ENCODE results near the gene LCE7A. TPM values are rescaled to one million over a fixed set of nuclear protein-coding genes. Genes with fewer than 3 reads are reported as not detected.

The LCE7A gene
- total and polyA plus RNA-seq, 2 of the 4 experiments (the other 2 are of a cell fraction) = not detected

- H3K27ac ChIP-seq (ENCODE audit: insufficient read depth, low read length) = no peak within 1 kb of the TSS
- no CpG with 5 or more reads among the region's 4 CpGs for WGBS, 2 experiments (ENCODE audit: extremely low coverage in 2 of 2, insufficient read length in 1 of 2)
- in situ Hi-C loops (cut with MboI; ENCODE audit: low sequenced_read_pairs) = no loop called here
- TF ChIP-seq RCOR1 (IDR thresholded peaks at IDR 0.05; ENCODE audit: insufficient replicate concordance, low read length) (no peak), MXI1 (IDR thresholded peaks at IDR 0.05; ENCODE audit: borderline replicate concordance, low read depth, low read length) (no peak), FOS (IDR thresholded peaks at IDR 0.05; ENCODE audit: low read depth, low read length) (no peak), MAZ (IDR thresholded peaks at IDR 0.05; ENCODE audit: borderline replicate concordance, low read depth, low read length) (no peak), USF2 (IDR thresholded peaks at IDR 0.05; ENCODE audit: low read depth, low read length) (no peak), CHD1 (IDR thresholded peaks at IDR 0.05; ENCODE audit: low read depth, low read length) (no peak), NFE2L2 (IDR thresholded peaks at IDR 0.05; ENCODE audit: low read depth, low read length) (no peak), MAFK (IDR thresholded peaks at IDR 0.05; ENCODE audit: low read depth, low read length) (no peak), SMC3 (IDR thresholded peaks at IDR 0.05; ENCODE audit: low read depth, low read length) (no peak), RFX5 (IDR thresholded peaks at IDR 0.05; ENCODE audit: low read depth, low read length) (no peak), POLR2A (IDR thresholded peaks at IDR 0.05; ENCODE audit: low read depth, low read length) (no peak), ELK1 (IDR thresholded peaks at IDR 0.05; ENCODE audit: borderline replicate concordance, low read depth, low read length) (no peak), RAD21 (IDR thresholded peaks at IDR 0.05; ENCODE audit: low read length) (no peak), BHLHE40 (IDR thresholded peaks at IDR 0.05; ENCODE audit: low read depth, low read length) (no peak)
- TF ChIP-seq, protein P1, sequence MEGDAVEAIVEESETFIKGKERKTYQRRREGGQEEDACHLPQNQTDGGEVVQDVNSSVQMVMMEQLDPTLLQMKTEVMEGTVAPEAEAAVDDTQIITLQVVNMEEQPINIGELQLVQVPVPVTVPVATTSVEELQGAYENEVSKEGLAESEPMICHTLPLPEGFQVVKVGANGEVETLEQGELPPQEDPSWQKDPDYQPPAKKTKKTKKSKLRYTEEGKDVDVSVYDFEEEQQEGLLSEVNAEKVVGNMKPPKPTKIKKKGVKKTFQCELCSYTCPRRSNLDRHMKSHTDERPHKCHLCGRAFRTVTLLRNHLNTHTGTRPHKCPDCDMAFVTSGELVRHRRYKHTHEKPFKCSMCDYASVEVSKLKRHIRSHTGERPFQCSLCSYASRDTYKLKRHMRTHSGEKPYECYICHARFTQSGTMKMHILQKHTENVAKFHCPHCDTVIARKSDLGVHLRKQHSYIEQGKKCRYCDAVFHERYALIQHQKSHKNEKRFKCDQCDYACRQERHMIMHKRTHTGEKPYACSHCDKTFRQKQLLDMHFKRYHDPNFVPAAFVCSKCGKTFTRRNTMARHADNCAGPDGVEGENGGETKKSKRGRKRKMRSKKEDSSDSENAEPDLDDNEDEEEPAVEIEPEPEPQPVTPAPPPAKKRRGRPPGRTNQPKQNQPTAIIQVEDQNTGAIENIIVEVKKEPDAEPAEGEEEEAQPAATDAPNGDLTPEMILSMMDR (conservative IDR thresholded peaks at IDR 0.05; ENCODE audit: low read depth, low read length) = no peak
Observed at GRCh38 chr1:152907686-152908601, 48.1 kb downstream of the LCE7A start, which contains the start of gene IVL. Gene IVL, plus strand, starts transcription at chr1:152908546. Its CDS starts 1,252 bp downstream, at chr1:152909798.

More at GRCh38 chr1:152907686-152908601, 48.1 kb downstream of the LCE7A start, which contains the start of gene IVL:
- Histone ChIP-seq H2AFZ (replicated peaks; ENCODE audit: low read length, poor library complexity) (no peak within 1 kb of the TSS), H3K23ac (ENCODE audit: low read depth, low read length) (no peak within 1 kb of the TSS), H2BK5ac (ENCODE audit: low read depth, low read length, poor library complexity, severe bottlenecking) (no peak within 1 kb of the TSS), H3K4me3 (ENCODE audit: insufficient read depth, low read depth, low read length) (no peak within 1 kb of the TSS), H3K9ac (ENCODE audit: low read depth, low read length) (no peak within 1 kb of the TSS), H3K18ac (ENCODE audit: low read depth, low read length) (no peak within 1 kb of the TSS), H2BK120ac (ENCODE audit: low read depth, low read length) (no peak within 1 kb of the TSS), H2BK20ac (ENCODE audit: low read depth, low read length) (no peak within 1 kb of the TSS), H4K5ac (ENCODE audit: low read depth, low read length) (no peak within 1 kb of the TSS), H3K4me1 (ENCODE audit: control insufficient read depth, insufficient read depth, low read length) (no peaks in the 10 kb centered on the region), H3K56ac (ENCODE audit: extremely low read depth, insufficient read depth, low read length) (no peak within 1 kb of the TSS), H3K9me3 (ENCODE audit: control insufficient read depth, insufficient read depth, low read length) (no peaks in the 10 kb centered on the region), H2AK9ac (replicated peaks; ENCODE audit: low read depth, low read length, poor library complexity) (no peak within 1 kb of the TSS), H3K36me3 (ENCODE audit: control insufficient read depth, insufficient read depth, low read length) (no peaks in the 10 kb centered on the region), H2BK15ac (ENCODE audit: low read depth, low read length) (no peak within 1 kb of the TSS), H4K20me1 (ENCODE audit: insufficient read depth, low read length) (no peaks in the 10 kb centered on the region), H4K8ac (ENCODE audit: low read depth in 2 of 2, low read length in 2 of 2) (no peak within 1 kb of the TSS), H4K91ac (ENCODE audit: insufficient read depth, low read depth, low read length) (no peak within 1 kb of the TSS), H3K27me3 (ENCODE audit: control insufficient read depth, insufficient read depth, low read length) (no peaks in the 10 kb centered on the region), H3K79me1 (ENCODE audit: low read depth in 1 of 2, low read length in 2 of 2) (no peaks in the 10 kb centered on the region), H3K4ac (ENCODE audit: low read depth, low read length) (no peak within 1 kb of the TSS), H3K4me2 (ENCODE audit: low read depth, low read length) (no peak within 1 kb of the TSS), H3K9me1 (ENCODE audit: insufficient read depth, low read length) (no peaks in the 10 kb centered on the region), H2AK5ac (ENCODE audit: low read depth, low read length) (no peak within 1 kb of the TSS), H3K14ac (replicated peaks; ENCODE audit: low read depth, low read length) (no peak within 1 kb of the TSS)
- ATAC-seq (ENCODE audit: low read depth) (no peak), DNase-seq (no peak)
- ChIA-PET CTCF (no interaction called here), POLR2A (ENCODE audit: unreplicated experiment) (no interaction called here)
- intact Hi-C loops (cut with micrococcal nuclease) (no loop called here), dilution Hi-C loops (cut with HindIII; ENCODE audit: low sequenced_read_pairs, unreplicated experiment) (no loop called here)
- no TSS peak for BruUV-seq (replicated peaks)
